ENCODE measurements around the gene GTF3C4. TPM values are rescaled to one million over a fixed set of nuclear protein-coding genes. Genes with fewer than 3 reads are reported as not detected.

Gene GTF3C4
- polyA plus RNA-seq, 1 of the 3 experiments (the other 2 are of a cell fraction) = 2.8 TPM

DNA sequence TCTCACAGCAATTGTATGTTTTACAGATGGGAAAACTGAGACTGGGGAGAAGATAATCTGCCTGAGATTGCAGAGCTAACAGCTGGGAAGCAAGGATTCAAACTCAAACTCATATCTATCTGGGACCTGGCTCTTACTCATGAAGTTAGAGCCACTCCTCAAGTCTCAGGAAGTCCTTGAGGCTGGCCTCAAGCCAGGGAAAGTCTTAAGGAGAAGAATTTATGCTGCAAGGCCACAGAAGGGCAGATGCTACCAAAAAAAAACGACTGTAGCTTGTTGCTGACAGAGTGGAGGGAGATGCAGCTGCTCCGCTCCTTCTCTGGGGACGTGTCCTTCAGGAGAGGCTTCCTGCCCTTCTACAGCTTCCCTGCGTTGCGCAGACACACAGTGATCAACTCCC, 48.1 kb upstream of the GTF3C4 start:
- Histone ChIP-seq H3K9me2 (no peaks in the 10 kb centered on the region), H3K36me3 (replicated peaks in 1 of 2; ENCODE audit: control insufficient read depth in 1 of 2, insufficient read depth in 2 of 2, low read length in 1 of 2) (peaks cover 55 to 75% of the 10 kb centered on the region in 2 experiments), H3K4me3 (ENCODE audit: low read depth in 2 of 2, low read length in 1 of 2) (no peak overlapping the region), H3K79me2 (ENCODE audit: insufficient read depth) (no peaks in the 10 kb centered on the region), H3K4me1 (ENCODE audit: control insufficient read depth in 1 of 2, insufficient read depth in 2 of 2, low read depth in 1 of 2, low read length in 1 of 2) (no peaks in the 10 kb centered on the region; a peak in 1 of 4 replicates), H2AFZ (ENCODE audit: low read depth) (no peak overlapping the region), H3K27me3 (ENCODE audit: insufficient read depth) (no peaks in the 10 kb centered on the region), H3F3A (replicated peaks; ENCODE audit: insufficient read depth) (no peaks in the 10 kb centered on the region), H4K20me1 (ENCODE audit: insufficient read depth) (no peaks in the 10 kb centered on the region), H3K27ac (ENCODE audit: low read depth in 2 of 2, low read length in 1 of 2) (no peak overlapping the region), H3K9ac (no peak overlapping the region), H3K4me2 (no peak overlapping the region), H3K9me3 (no peaks in the 10 kb centered on the region)
- DNase-seq = no peak
- ChIA-PET CTCF (interaction anchor here (0.7 to 1.0 kb wide), 2 partner anchors 8 to 29 kb away, joined by 3 read pairs; no protein-coding TSS in a partner anchor), POLR2A (no interaction called here)
- WGBS (ENCODE audit: low lambda C conversion rate) = 100% methylated on average over 4 of the region's 5 CpGs
- TF ChIP-seq NRF1 (IDR thresholded peaks at IDR 0.05; ENCODE audit: low read depth, low read length) = no peak
- TF ChIP-seq NFIC (IDR thresholded peaks at IDR 0.05; ENCODE audit: borderline replicate concordance) = no peak
- no peak for TF ChIP-seq RXRA (IDR thresholded peaks at IDR 0.05; ENCODE audit: borderline replicate concordance, low read depth)
- no peak for TF ChIP-seq TAF1 (IDR thresholded peaks at IDR 0.05; ENCODE audit: borderline replicate concordance, low read depth, low read length)
- no peak for TF ChIP-seq MEF2A (IDR thresholded peaks at IDR 0.05; ENCODE audit: borderline replicate concordance, low read depth)
- TF ChIP-seq YY1 (IDR thresholded peaks at IDR 0.05; ENCODE audit: low read depth) = no peak
- no peak for TF ChIP-seq POLR2AphosphoS5 (IDR thresholded peaks at IDR 0.05; ENCODE audit: low read depth, low read length)

DNA sequence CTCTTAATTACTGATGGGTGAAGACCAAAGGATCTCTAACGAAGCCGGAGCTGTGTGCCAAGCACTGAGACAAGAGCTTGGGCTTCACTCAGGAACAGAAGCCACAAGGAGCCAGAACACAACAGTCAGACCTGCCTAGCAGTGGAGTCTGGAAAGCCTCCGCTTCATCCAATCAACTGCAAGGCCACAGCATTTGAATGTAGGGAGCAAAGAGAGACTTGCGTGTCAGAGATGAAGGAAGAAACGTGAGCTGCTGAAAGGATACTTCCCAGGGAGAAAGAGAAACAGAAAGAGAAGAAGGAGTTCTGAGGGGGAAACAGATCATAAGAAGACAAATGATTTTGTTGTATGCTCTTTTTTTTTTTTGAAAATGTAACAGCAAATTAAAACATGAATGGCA, 44.0 kb upstream of the GTF3C4 start:
- Histone ChIP-seq H2AFZ (ENCODE audit: low read depth) (no peak overlapping the region), H4K20me1 (ENCODE audit: insufficient read depth) (no peaks in the 10 kb centered on the region), H3K4me2 (no peak overlapping the region), H3K79me2 (ENCODE audit: insufficient read depth) (no peaks in the 10 kb centered on the region), H3K36me3 (replicated peaks in 1 of 2; ENCODE audit: control insufficient read depth in 1 of 2, insufficient read depth in 2 of 2, low read length in 1 of 2) (peaks cover 47 to 75% of the 10 kb centered on the region in 2 experiments), H3K4me1 (ENCODE audit: control insufficient read depth in 1 of 2, insufficient read depth in 2 of 2, low read depth in 1 of 2, low read length in 1 of 2) (no peaks in the 10 kb centered on the region; a peak in 1 of 4 replicates), H3K4me3 (ENCODE audit: low read depth in 2 of 2, low read length in 1 of 2) (no peak overlapping the region), H3K9ac (no peak overlapping the region), H3K27ac (ENCODE audit: low read depth in 2 of 2, low read length in 1 of 2) (no peak overlapping the region), H3F3A (replicated peaks; ENCODE audit: insufficient read depth) (no peaks in the 10 kb centered on the region), H3K27me3 (ENCODE audit: insufficient read depth) (no peaks in the 10 kb centered on the region), H3K9me2 (no peaks in the 10 kb centered on the region), H3K9me3 (no peaks in the 10 kb centered on the region)
- DNase-seq = no peak
- TF ChIP-seq, protein P1, sequence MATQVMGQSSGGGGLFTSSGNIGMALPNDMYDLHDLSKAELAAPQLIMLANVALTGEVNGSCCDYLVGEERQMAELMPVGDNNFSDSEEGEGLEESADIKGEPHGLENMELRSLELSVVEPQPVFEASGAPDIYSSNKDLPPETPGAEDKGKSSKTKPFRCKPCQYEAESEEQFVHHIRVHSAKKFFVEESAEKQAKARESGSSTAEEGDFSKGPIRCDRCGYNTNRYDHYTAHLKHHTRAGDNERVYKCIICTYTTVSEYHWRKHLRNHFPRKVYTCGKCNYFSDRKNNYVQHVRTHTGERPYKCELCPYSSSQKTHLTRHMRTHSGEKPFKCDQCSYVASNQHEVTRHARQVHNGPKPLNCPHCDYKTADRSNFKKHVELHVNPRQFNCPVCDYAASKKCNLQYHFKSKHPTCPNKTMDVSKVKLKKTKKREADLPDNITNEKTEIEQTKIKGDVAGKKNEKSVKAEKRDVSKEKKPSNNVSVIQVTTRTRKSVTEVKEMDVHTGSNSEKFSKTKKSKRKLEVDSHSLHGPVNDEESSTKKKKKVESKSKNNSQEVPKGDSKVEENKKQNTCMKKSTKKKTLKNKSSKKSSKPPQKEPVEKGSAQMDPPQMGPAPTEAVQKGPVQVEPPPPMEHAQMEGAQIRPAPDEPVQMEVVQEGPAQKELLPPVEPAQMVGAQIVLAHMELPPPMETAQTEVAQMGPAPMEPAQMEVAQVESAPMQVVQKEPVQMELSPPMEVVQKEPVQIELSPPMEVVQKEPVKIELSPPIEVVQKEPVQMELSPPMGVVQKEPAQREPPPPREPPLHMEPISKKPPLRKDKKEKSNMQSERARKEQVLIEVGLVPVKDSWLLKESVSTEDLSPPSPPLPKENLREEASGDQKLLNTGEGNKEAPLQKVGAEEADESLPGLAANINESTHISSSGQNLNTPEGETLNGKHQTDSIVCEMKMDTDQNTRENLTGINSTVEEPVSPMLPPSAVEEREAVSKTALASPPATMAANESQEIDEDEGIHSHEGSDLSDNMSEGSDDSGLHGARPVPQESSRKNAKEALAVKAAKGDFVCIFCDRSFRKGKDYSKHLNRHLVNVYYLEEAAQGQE (IDR thresholded peaks at IDR 0.05; ENCODE audit: low read depth, low read length) = no peak
- no peak for TF ChIP-seq RFX5 (IDR thresholded peaks at IDR 0.05; ENCODE audit: low read length)
- TF ChIP-seq, protein P2, sequence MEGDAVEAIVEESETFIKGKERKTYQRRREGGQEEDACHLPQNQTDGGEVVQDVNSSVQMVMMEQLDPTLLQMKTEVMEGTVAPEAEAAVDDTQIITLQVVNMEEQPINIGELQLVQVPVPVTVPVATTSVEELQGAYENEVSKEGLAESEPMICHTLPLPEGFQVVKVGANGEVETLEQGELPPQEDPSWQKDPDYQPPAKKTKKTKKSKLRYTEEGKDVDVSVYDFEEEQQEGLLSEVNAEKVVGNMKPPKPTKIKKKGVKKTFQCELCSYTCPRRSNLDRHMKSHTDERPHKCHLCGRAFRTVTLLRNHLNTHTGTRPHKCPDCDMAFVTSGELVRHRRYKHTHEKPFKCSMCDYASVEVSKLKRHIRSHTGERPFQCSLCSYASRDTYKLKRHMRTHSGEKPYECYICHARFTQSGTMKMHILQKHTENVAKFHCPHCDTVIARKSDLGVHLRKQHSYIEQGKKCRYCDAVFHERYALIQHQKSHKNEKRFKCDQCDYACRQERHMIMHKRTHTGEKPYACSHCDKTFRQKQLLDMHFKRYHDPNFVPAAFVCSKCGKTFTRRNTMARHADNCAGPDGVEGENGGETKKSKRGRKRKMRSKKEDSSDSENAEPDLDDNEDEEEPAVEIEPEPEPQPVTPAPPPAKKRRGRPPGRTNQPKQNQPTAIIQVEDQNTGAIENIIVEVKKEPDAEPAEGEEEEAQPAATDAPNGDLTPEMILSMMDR (IDR thresholded peaks at IDR 0.05) = no peak
- TF ChIP-seq, protein P3, sequence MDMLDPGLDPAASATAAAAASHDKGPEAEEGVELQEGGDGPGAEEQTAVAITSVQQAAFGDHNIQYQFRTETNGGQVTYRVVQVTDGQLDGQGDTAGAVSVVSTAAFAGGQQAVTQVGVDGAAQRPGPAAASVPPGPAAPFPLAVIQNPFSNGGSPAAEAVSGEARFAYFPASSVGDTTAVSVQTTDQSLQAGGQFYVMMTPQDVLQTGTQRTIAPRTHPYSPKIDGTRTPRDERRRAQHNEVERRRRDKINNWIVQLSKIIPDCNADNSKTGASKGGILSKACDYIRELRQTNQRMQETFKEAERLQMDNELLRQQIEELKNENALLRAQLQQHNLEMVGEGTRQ (IDR thresholded peaks at IDR 0.05; ENCODE audit: borderline replicate concordance, low read depth, low read length) = no peak
- no peak for TF ChIP-seq YY1 (IDR thresholded peaks at IDR 0.05; ENCODE audit: low read depth)
- TF ChIP-seq, protein P4, sequence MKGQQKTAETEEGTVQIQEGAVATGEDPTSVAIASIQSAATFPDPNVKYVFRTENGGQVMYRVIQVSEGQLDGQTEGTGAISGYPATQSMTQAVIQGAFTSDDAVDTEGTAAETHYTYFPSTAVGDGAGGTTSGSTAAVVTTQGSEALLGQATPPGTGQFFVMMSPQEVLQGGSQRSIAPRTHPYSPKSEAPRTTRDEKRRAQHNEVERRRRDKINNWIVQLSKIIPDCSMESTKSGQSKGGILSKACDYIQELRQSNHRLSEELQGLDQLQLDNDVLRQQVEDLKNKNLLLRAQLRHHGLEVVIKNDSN (IDR thresholded peaks at IDR 0.05; ENCODE audit: borderline replicate concordance, low read depth) = no peak
- no peak for TF ChIP-seq CHD2 (IDR thresholded peaks at IDR 0.05; ENCODE audit: low read length, partially characterized antibody)
- no peak for TF ChIP-seq RAD21 (IDR thresholded peaks at IDR 0.05; ENCODE audit: low read length)
- TF ChIP-seq NFIC (IDR thresholded peaks at IDR 0.05; ENCODE audit: borderline replicate concordance) = no peak
- TF ChIP-seq GATA2 (CRISPR knock-in tag; IDR thresholded peaks at IDR 0.05) = no peak
- no peak for TF ChIP-seq JUND (IDR thresholded peaks at IDR 0.05)
- TF ChIP-seq, protein P5, sequence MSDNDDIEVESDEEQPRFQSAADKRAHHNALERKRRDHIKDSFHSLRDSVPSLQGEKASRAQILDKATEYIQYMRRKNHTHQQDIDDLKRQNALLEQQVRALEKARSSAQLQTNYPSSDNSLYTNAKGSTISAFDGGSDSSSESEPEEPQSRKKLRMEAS (IDR thresholded peaks at IDR 0.05; ENCODE audit: low read depth) = no peak
- TF ChIP-seq MEF2A (IDR thresholded peaks at IDR 0.05; ENCODE audit: borderline replicate concordance, low read depth) = no peak
- no peak for TF ChIP-seq SIN3A (IDR thresholded peaks at IDR 0.05; ENCODE audit: borderline replicate concordance, low read depth, low read length)
- no peak for TF ChIP-seq FOSL2 (IDR thresholded peaks at IDR 0.05; ENCODE audit: borderline replicate concordance, low read depth)
- TF ChIP-seq SMC3 (IDR thresholded peaks at IDR 0.05; ENCODE audit: low read depth, low read length) = no peak
- CTCF ChIA-PET = interaction anchor here (0.7 kb wide), 2 partner anchors 181 to 212 kb away, joined by 3 to 4 read pairs; no protein-coding TSS in a partner anchor
- 95% methylated on average over 5 of the region's 5 CpGs for WGBS (ENCODE audit: low lambda C conversion rate)
- POLR2A ChIA-PET = no interaction called here
